Esophagus muscularis mucosa (tissue), 4 donors: ENCODE data around the gene ABCC8.

Experiments
- EP300 ChIP-seq: sonication (generic); formaldehyde crosslinking; IDR thresholded peaks from one replicate; pipeline ENCODE4 v1.6.1; 2017; ENCODE audit warnings: antibody characterized with exemption
- POLR2A ChIP-seq: fragments of 450-650 bp; IDR thresholded peaks from one replicate; pipeline ENCODE4 v1.6.1; 2017; ENCODE audit warnings: antibody characterized with exemption, moderate library complexity, mild to moderate bottlenecking, low read depth
- TF ChIP-seq, protein P1 (sequence below), 3 experiments: fragments of 200-600 bp in 2 of 3; fragments of 450-650 bp in 1 of 3; sonication (generic) in 2 of 3; IDR thresholded peaks; one replicate each; pipeline ENCODE4 v1.5.1; 2017 to 2019; ENCODE audit warnings: antibody characterized with exemption in 3 of 3, mild to moderate bottlenecking in 2 of 3, moderate library complexity in 1 of 3

DNA sequence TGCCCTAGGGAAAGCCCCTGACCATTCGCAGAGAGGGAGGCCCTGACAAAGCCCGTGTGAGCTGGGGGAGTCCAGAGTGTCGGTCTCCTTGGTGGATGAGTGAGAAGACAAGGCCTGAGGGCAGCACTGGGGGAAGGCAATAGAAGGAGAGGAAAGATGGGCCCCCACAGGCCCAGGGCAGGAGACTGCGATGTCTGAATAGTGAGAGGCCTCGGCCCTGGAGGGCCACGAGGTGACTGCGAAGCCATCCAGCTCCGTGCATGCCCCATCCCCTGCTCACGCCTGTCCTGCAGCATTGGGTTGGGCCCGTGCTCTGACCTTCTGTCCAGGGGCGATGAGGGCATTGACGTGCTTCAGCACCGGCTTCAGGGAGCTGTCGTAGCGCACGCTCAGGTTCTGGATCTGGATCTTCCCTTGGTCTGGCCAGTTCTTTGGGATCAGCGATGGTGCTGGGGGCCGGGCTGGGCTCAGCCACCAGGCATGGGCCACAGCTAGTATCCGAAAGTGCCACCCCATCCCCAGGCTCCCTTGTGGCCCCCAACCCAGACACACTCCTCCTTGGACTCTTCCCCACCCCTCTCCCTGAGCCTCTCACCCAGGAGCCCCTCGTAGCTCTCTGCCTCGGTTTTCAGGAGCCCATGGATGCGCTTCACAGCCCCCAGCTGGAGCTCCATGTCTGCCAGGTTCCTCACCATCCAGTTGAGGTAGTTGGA lies 79.9 kb downstream of the ABCC8 start:
- TF ChIP-seq, protein P1, sequence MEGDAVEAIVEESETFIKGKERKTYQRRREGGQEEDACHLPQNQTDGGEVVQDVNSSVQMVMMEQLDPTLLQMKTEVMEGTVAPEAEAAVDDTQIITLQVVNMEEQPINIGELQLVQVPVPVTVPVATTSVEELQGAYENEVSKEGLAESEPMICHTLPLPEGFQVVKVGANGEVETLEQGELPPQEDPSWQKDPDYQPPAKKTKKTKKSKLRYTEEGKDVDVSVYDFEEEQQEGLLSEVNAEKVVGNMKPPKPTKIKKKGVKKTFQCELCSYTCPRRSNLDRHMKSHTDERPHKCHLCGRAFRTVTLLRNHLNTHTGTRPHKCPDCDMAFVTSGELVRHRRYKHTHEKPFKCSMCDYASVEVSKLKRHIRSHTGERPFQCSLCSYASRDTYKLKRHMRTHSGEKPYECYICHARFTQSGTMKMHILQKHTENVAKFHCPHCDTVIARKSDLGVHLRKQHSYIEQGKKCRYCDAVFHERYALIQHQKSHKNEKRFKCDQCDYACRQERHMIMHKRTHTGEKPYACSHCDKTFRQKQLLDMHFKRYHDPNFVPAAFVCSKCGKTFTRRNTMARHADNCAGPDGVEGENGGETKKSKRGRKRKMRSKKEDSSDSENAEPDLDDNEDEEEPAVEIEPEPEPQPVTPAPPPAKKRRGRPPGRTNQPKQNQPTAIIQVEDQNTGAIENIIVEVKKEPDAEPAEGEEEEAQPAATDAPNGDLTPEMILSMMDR (IDR thresholded peaks at IDR 0.05), result no peak
- TF ChIP-seq EP300 (no peak), POLR2A (no peak)
